Effector memory CD8-positive, alpha-beta T cell (primary cell): ENCODE measurements around the gene TMCO5A.

ENCODE experiments used
- ATAC-seq: fragments of 150-1000 bp; cut with Tn5 transposase; replicated peaks from 2 replicates; pipeline ENCODE4 v1.10.0; 2021; ENCODE audit warnings: mild to moderate bottlenecking, moderate library complexity
- DNase-seq, 3 experiments: peaks; one replicate each; pipeline ENCODE4 v3.0.0; 2021
- H3K27ac Mint-ChIP-seq, 2 donors: one replicate each; pipeline ENCODE4 v1.8.0; 2022; ENCODE audit warnings: mild to moderate bottlenecking in 2 of 2, mixed read lengths in 2 of 2, moderate library complexity in 2 of 2
- H3K27me3 Mint-ChIP-seq, 2 donors: one replicate each; pipeline ENCODE4 v1.8.0; 2022; ENCODE audit warnings: mixed read lengths in 2 of 2
- H3K36me3 Mint-ChIP-seq: one replicate; pipeline ENCODE4 v1.8.0; 2022; ENCODE audit warnings: mild to moderate bottlenecking, moderate library complexity, mixed read lengths; ENCODE audit not compliant: insufficient read depth
- H3K4me1 Mint-ChIP-seq, 2 donors: one replicate each; pipeline ENCODE4 v1.8.0; 2022; ENCODE audit warnings: low read depth in 2 of 2, mixed read lengths in 2 of 2
- H3K4me3 Mint-ChIP-seq, 2 donors: one replicate each; pipeline ENCODE4 v1.8.0; 2022; ENCODE audit warnings: mild to moderate bottlenecking in 2 of 2, mixed read lengths in 2 of 2, moderate library complexity in 2 of 2
- H3K9me3 Mint-ChIP-seq, 2 donors: one replicate each; pipeline ENCODE4 v1.8.0; 2022; ENCODE audit warnings: mixed read lengths in 2 of 2
- total RNA-seq, 9 experiments: gene quantifications; one replicate each; lab custom pipeline; 2026; lab: John Stamatoyannopoulos, UW

Gene TMCO5A
- total RNA-seq: 0 reads per million in 9 experiments

- no peaks in the 10 kb centered on the region for H3K36me3 Mint-ChIP-seq
- H3K4me3 Mint-ChIP-seq: no peak within 1 kb of the TSS
- no peaks in the 10 kb centered on the region for H3K4me1 Mint-ChIP-seq
- no peak for DNase-seq
- no peak within 1 kb of the TSS for H3K27ac Mint-ChIP-seq
- peaks cover 0 to 21% of the 10 kb centered on the region in 2 donors for H3K27me3 Mint-ChIP-seq
- ATAC-seq: no peak
- no peaks in the 10 kb centered on the region for H3K9me3 Mint-ChIP-seq
Observed at GRCh38 chr15:37934340-37934739, at the start of gene TMCO5A. Gene TMCO5A (plus strand): TSS chr15:37934640. CDS start chr15:37936324, 1,684 bp downstream.

DNA sequence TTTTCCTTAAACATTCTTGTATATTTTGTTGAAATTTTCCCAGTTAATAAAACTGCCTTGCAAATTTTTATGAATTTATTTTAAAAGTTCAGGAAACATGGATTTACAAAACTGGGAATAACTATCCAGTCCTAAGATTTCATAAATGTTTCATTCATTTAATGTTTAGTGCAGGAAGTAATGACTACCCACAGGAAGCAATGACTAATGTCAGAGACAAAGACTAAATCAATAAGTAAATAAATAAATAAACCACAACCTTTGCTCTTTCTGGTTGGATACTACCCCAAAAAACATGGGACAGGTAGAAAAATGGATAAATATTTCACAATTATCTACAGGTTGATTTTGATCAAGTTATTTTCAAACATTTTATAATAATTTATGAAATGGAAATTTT, 48.8 kb upstream of the TMCO5A start:
- Mint-ChIP-seq H3K9me3 (no peaks in the 10 kb centered on the region), H3K36me3 (no peaks in the 10 kb centered on the region), H3K4me1 (no peaks in the 10 kb centered on the region), H3K4me3 (no peak overlapping the region), H3K27ac (no peak overlapping the region), H3K27me3 (peaks cover 47 to 52% of the 10 kb centered on the region in 2 donors)
- DNase-seq: no peak
- no peak for ATAC-seq

DNA sequence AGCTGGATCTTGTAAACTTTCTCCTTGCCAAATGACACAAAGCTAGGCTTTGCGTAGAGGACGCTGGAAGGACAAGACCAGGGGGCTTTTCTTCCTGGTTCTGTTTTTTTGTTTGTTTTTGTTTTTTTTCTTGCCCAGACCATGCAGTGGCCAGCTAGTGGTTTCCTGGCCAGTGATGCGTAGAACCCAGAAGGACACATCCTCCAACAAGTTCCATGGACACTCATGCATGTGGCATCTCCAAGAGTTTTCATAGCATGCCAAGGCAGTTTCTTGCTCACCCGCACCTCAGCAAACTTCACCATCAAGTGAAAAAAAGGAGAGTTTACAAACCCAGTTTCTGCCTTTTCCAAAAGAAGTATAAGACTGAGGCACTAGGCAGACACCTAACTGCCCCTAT, 46.1 kb upstream of the TMCO5A start:
- no peak for ATAC-seq
- no peak overlapping the region for H3K27ac Mint-ChIP-seq
- H3K9me3 Mint-ChIP-seq: no peaks in the 10 kb centered on the region
- H3K27me3 Mint-ChIP-seq: peaks cover 26 to 45% of the 10 kb centered on the region in 2 donors
- no peak for DNase-seq
- H3K4me1 Mint-ChIP-seq: no peaks in the 10 kb centered on the region
- no peaks in the 10 kb centered on the region for H3K36me3 Mint-ChIP-seq
- H3K4me3 Mint-ChIP-seq: no peak overlapping the region

- no peaks in the 10 kb centered on the region for H3K36me3 Mint-ChIP-seq
- no peaks in the 10 kb centered on the region for H3K9me3 Mint-ChIP-seq
- DNase-seq (no peak), ATAC-seq (no peak)
- H3K27me3 Mint-ChIP-seq: peaks cover 19 to 42% of the 10 kb centered on the region in 2 donors
- H3K4me1 Mint-ChIP-seq: no peaks in the 10 kb centered on the region
- no peak overlapping the region for H3K27ac Mint-ChIP-seq
- H3K4me3 Mint-ChIP-seq: no peak overlapping the region
Observed at GRCh38 chr15:37891766-37892368, 42.6 kb upstream of the TMCO5A start.

DNA sequence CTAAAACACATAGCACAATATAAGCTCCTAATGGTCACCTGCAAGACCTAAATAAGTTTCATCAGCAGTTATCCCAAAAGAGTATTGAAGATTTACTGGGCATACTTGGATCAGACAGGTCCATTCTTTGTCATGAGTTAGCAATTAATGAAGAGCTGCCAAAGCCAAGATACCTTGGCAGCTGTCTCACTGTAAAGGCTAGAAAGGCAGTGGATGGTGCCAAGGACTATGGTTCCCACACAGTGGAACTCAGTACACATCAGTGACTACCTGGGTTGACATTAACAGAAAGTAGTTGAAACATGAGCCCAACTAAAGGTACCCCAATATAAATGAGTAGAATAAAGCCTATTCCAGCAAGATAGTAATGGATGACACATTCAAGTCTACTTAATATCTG, 41.1 kb upstream of the TMCO5A start:
- Mint-ChIP-seq H3K4me1 (no peaks in the 10 kb centered on the region), H3K36me3 (no peaks in the 10 kb centered on the region), H3K9me3 (no peaks in the 10 kb centered on the region)

DNA sequence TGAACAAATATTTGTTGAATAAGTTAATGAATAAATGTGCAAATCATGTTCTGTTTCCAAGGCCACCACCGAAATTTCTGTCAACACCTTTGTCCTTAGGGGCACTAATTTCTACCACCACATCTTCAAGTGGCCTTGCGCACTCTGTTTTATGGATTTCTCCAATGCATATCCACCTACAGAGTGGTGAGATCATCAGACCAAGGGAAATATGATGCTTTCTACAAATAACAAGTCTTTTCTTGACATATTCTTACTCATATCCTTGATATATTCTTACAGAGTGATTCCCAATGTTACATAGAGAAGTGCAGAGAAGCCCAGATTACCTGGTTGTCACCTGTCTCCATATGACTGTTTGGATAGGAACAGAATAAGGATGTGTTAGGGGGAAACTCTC, 36.1 kb upstream of the TMCO5A start:
- Mint-ChIP-seq H3K27me3 (peaks cover 28 to 31% of the 10 kb centered on the region in 2 donors), H3K4me3 (no peak overlapping the region), H3K27ac (no peak overlapping the region), H3K9me3 (no peaks in the 10 kb centered on the region), H3K36me3 (no peaks in the 10 kb centered on the region), H3K4me1 (no peaks in the 10 kb centered on the region)
- DNase-seq: no peak
- no peak for ATAC-seq

More for the DNA sequence above, 41.1 kb upstream of the TMCO5A start:
- Mint-ChIP-seq H3K27ac (no peak overlapping the region), H3K27me3 (peaks cover 26 to 36% of the 10 kb centered on the region in 2 donors), H3K4me3 (no peak overlapping the region)
- ATAC-seq: no peak
- DNase-seq: no peak

- DNase-seq (no peak), ATAC-seq (no peak)
- Mint-ChIP-seq H3K9me3 (no peaks in the 10 kb centered on the region), H3K27ac (no peak overlapping the region), H3K4me1 (no peaks in the 10 kb centered on the region), H3K27me3 (peaks cover 28% of the 10 kb centered on the region in 2 donors), H3K36me3 (no peaks in the 10 kb centered on the region), H3K4me3 (no peak overlapping the region)
Observed at GRCh38 chr15:37900326-37901221, 33.9 kb upstream of the TMCO5A start.

- Mint-ChIP-seq H3K9me3 (no peaks in the 10 kb centered on the region), H3K27me3 (peaks cover 17 to 18% of the 10 kb centered on the region in 2 donors), H3K36me3 (no peaks in the 10 kb centered on the region), H3K4me3 (no peak overlapping the region), H3K27ac (no peak overlapping the region), H3K4me1 (no peaks in the 10 kb centered on the region)
- no peak for DNase-seq
- no peak for ATAC-seq
Observed at GRCh38 chr15:37902126-37902525, 32.3 kb upstream of the TMCO5A start.

DNA sequence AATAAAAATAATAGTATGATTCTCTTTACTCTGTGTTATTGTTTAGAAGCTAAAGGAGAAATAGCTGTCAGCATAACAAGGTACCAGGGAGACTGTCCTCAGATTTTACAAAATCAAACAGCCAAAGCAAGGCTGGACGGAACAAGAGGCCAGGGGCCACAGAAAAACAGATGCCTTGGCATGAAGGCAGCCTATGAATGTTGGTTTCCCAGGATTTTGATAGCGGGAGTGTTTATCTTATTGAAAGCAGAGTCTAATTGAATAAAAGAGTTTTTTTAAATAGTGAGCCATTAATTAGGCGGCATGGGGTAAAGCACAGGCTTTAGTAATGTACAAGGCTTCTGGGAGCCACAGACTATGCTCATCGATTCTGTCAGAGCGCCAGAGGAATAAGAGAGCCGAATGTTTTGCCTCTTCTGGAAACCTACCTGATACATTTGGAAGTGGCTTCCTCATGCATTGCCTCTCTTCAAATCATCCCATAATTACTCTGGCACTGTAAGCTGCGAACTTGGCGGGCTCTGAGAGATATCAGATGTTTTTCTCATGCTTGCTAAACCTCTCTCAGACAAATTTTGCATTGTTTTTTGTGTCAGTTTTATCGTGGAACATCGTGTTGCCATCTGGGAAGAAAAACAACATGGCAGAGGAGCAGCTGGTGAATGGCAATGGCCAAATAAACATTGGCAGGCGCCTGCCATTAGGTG, 30.4 kb upstream of the TMCO5A start:
- no peak overlapping the region for H3K4me3 Mint-ChIP-seq
- DNase-seq (no peak), ATAC-seq (no peak)
- H3K4me1 Mint-ChIP-seq: no peaks in the 10 kb centered on the region
- H3K9me3 Mint-ChIP-seq: no peaks in the 10 kb centered on the region
- no peak overlapping the region for H3K27ac Mint-ChIP-seq
- peaks cover 10 to 23% of the 10 kb centered on the region in 2 donors for H3K27me3 Mint-ChIP-seq
- H3K36me3 Mint-ChIP-seq: no peaks in the 10 kb centered on the region

- Mint-ChIP-seq H3K36me3 (no peaks in the 10 kb centered on the region), H3K4me3 (no peak overlapping the region), H3K4me1 (no peaks in the 10 kb centered on the region), H3K27ac (no peak overlapping the region), H3K27me3 (peaks cover 0 to 19% of the 10 kb centered on the region in 2 donors), H3K9me3 (no peaks in the 10 kb centered on the region)
- no peak for ATAC-seq
- no peak for DNase-seq
Observed at GRCh38 chr15:37907136-37907535, 27.3 kb upstream of the TMCO5A start.

- no peaks in the 10 kb centered on the region for H3K36me3 Mint-ChIP-seq
- no peak for ATAC-seq
- no peak for DNase-seq
- no peaks in the 10 kb centered on the region for H3K4me1 Mint-ChIP-seq
- no peak overlapping the region for H3K4me3 Mint-ChIP-seq
- peaks cover 24 to 48% of the 10 kb centered on the region in 2 donors for H3K27me3 Mint-ChIP-seq
- H3K27ac Mint-ChIP-seq: no peak overlapping the region
- H3K9me3 Mint-ChIP-seq: peaks cover 2 to 9% of the 10 kb centered on the region in 2 donors
Observed at GRCh38 chr15:37921527-37922385, 12.7 kb upstream of the TMCO5A start.

GRCh38 chr15:37926136-37926535, 8.3 kb upstream of the TMCO5A start:
- Mint-ChIP-seq H3K4me3 (no peak overlapping the region), H3K9me3 (peaks cover 2 to 9% of the 10 kb centered on the region in 2 donors), H3K36me3 (no peaks in the 10 kb centered on the region), H3K27me3 (peaks cover 13 to 23% of the 10 kb centered on the region in 2 donors), H3K4me1 (no peaks in the 10 kb centered on the region), H3K27ac (no peak overlapping the region)
- DNase-seq: no peak
- ATAC-seq: no peak

DNA sequence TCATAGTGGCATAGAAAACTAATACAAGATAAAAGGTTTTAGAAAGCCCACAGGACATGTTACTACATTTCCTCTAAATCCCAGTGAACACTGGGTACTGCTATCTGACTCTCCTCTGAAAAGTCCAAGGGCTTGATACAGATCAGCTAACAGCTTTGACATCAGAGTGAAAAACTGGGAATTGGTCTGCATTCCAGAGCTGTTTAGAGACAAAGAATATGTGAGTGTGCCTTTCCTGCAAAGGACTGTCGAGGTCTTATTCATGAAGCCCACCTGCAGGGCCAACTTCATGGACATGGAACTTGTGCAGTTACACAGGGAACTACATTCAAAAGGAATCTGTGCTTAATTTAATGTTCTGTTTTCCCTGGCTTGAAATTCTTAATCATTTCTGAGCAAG, 5.2 kb upstream of the TMCO5A start:
- Mint-ChIP-seq H3K4me1 (no peaks in the 10 kb centered on the region), H3K36me3 (no peaks in the 10 kb centered on the region), H3K27ac (no peak overlapping the region), H3K27me3 (peaks cover 0 to 3% of the 10 kb centered on the region in 2 donors), H3K9me3 (no peaks in the 10 kb centered on the region), H3K4me3 (no peak overlapping the region)
- DNase-seq: no peak
- no peak for ATAC-seq
